Measurements from ENCODE around the gene ABL2.

DNA sequence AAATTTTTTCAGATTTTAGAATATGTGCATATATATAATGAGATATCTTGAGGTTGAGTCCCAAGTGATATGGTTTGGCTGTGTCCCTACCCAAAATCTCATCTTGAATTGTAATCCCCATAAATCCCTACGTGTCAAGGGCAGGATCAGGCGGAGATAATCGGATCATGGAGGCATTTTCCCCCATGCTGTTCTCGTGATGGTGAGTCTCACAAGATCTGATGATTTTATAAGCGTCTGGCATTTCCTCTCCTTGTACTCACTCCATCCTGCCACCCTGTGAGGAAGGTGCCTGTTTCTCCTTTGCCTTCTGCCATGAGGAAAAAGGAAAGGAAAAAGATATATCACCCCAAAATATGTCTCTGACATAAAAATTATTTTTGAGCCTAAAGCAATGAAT, 83.0 kb downstream of the ABL2 start:
- TF ChIP-seq, protein P1, sequence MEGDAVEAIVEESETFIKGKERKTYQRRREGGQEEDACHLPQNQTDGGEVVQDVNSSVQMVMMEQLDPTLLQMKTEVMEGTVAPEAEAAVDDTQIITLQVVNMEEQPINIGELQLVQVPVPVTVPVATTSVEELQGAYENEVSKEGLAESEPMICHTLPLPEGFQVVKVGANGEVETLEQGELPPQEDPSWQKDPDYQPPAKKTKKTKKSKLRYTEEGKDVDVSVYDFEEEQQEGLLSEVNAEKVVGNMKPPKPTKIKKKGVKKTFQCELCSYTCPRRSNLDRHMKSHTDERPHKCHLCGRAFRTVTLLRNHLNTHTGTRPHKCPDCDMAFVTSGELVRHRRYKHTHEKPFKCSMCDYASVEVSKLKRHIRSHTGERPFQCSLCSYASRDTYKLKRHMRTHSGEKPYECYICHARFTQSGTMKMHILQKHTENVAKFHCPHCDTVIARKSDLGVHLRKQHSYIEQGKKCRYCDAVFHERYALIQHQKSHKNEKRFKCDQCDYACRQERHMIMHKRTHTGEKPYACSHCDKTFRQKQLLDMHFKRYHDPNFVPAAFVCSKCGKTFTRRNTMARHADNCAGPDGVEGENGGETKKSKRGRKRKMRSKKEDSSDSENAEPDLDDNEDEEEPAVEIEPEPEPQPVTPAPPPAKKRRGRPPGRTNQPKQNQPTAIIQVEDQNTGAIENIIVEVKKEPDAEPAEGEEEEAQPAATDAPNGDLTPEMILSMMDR (IDR thresholded peaks at IDR 0.05 in 4 of 5, conservative IDR thresholded peaks at IDR 0.05 in 1 of 5): no peak
- no peak for TF ChIP-seq POLR2A (IDR thresholded peaks at IDR 0.05)
